ENCODE results near the gene A3GALT2.

The A3GALT2 gene

GRCh38 chr1:33331444-33332356 is 10.8 kb upstream of the A3GALT2 start:
- DNase-seq = no peak

DNA sequence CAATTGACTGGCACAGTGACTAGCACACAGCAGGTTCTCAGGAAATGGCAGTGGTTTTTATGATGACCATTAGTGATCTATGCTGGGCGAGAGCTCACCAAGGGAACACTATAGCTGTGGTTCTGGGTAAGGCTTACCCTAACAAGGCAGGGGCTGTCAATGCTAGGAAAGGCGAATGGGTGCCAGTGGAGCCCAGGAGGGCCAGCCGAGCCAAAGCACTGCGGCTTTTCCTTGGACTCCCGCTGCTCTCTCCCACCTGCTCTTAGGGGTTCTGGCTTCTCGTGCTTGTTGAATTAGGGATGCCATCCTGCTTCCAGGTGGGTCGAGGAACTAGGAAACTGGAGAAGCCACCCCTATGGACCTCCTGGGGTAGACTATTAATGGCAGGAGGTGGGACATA is 10.0 kb upstream of the A3GALT2 start:
- DNase-seq = no peak

DNA sequence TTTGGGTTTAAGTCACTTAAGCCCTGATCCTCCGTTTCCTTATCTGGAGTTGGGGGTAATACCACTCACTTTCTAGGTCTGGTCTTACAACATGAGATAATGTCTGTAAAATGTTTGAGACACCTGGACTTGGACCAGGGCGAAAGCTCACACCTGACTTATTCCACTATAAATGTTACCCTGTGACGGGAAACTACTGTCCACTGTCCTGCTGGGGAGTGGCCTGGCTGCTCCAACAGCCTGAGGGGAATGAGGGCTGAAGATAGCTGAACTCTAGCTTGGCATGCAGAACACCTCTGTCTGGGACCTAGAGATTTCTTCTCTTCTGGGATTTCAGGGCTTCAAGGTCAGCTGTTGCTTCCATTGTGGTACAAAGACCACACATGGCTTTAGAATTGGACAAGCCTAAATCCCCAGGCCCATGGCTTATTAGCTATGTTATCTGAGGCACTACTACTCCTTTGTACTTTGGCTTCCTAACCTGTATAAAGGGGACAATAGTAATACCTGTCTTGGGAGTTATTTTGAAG is 9.5 kb upstream of the A3GALT2 start:
- no peak for DNase-seq

- no peak for DNase-seq
Measured at GRCh38 chr1:33329600-33330305, 8.9 kb upstream of the A3GALT2 start.

DNA sequence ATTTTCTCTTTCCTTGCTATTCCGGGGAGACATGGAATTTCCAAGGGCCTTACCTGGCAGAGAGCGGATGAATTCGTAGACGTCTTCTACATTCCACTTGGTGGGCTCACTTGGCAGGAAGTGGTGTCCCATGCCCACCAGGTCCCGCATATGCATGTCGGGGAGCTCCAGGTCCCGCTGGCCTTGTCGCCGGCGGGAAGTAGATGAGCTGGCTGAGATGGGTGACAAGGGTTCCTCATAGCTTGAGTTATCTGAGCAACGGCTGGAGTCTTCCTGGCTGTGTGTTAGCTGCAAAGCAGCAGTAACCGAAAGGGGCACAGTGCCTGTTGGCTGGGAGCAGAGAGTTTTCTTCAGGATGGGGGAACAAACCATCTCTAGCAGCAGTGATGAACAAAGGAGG is 7.9 kb upstream of the A3GALT2 start:
- DNase-seq = no peak

GRCh38 chr1:33327587-33328325 is 6.9 kb upstream of the A3GALT2 start:
- DNase-seq = no peak

DNA sequence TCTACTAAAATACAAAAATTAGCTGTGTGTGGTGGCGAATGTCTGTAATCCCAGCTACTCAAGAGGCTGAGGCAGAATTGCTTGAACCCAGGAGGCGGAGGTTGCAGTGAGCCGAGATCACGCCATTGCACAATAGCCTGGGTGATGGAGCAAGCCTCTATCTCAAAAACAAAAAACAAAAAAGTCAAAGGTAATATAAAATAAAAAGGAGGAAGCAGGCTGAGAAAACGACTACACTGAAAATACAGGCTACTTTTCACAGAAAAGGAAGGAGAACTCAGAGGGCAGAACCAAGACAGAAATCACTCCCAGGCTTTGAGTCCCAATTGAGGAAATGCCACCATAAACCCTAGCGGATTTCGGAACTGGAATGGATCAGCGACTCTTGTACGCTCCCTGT is 5.9 kb upstream of the A3GALT2 start:
- DNase-seq = no peak

GRCh38 chr1:33324677-33325575 is 4.0 kb upstream of the A3GALT2 start:
- DNase-seq = no peak

DNA sequence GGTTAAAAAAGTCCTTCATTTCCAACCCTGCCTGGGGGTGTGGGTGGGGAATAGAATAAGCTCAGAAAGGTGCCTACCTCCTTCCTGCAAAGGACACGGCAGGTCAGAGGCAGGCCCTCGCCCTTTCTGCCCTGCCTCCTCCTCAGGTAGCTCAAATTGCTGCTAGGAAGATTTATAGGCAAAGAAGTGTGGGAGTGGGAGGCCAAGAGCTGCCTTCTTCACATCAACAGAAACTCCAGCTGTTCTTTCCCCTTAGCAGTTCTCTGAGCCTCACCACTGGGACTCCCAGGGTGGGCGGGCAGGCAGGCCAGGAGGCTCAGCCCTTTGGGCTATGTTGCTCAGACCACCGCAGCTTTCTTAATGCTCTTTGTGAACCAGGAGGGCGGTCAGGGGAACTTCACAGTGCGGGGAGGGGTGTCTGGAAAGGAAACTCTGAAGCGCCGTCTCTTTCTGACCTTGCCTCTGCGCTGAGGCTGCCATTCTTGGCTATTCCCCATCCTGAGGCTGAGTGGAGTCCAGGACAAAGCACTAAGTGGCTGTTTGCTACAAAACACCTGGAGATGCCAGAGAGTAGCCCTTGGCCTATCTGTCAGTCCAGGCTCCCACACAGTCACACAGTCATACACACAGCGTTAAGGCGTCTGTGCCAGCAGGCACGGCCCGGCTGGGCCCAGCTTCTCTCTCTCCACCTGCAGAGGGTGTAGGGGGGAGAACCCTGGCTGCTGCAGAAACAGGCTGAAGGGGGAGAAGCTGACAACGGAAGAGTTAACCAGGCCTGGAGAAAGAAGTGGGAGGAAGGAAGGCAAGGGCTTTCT is 3.0 kb upstream of the A3GALT2 start:
- no peak for DNase-seq

- DNase-seq = no peak
Measured at GRCh38 chr1:33322870-33323585, 2.1 kb upstream of the A3GALT2 start.

DNA sequence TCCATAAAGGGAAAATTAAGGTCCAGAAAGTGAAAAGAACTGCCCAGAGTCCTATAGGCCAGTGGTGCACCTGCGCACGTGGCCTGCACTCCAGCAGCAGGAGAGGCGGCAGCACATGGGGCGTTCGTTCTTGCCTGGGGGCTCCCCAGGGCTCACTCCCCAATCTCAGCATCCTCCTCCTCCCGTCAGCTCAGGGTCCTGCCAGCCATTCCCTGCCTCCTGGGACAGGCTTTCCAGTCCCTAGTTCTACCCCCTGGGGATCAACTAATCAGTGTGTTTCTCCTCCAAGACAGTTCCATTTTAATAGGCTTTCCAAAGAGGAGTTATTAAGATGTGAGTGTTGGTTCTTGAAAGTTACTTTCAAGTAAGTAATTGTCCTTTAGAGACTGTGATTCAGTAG is 1.2 kb upstream of the A3GALT2 start:
- no peak for DNase-seq

DNA sequence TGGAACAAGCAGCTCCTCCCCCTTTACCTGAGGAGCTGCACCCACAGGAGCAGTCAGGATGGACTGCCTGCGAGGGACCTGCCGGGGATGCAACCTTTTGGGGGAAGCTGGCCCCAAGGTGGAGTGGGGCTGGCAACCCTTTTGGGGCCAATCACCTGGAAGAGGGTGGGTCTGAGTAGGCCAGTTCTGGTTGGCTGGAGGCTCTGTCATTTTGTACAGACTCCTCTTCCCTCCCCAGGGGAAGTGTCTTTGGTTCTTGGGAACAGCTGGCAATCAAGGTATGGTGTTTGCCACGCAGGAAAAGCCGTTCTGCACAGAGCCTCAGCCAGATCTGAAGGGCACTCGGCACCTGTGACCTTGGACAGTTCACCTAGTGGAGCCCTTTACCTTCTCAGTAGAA is 280 bp upstream of the A3GALT2 start:
- DNase-seq = no peak

- no peak for DNase-seq
Measured at GRCh38 chr1:33319949-33320618, 814 bp downstream of the A3GALT2 start.

- no peak for DNase-seq
Measured at GRCh38 chr1:33319186-33319948, 1.5 kb downstream of the A3GALT2 start.

DNA sequence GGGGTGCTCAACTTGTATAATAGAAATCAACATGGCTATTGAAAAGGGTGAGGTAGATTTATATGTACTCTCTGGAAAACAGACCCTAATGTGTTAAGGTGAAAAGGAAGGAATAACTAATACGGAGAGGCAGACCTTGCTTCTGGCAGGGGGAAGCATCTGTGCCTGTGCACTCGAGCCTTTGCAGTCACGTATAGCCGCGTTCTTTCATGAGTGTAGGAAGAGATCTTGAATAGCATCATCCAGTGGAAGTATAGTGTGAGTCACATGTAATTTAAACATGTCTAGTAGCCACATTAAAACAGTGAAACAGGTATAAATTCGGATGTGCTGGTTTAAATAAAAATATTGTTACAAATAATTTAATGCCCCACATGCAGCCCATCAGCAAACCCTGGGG is 3.0 kb downstream of the A3GALT2 start:
- no peak for DNase-seq

- DNase-seq = no peak
Measured at GRCh38 chr1:33317354-33317753, 3.5 kb downstream of the A3GALT2 start.

DNA sequence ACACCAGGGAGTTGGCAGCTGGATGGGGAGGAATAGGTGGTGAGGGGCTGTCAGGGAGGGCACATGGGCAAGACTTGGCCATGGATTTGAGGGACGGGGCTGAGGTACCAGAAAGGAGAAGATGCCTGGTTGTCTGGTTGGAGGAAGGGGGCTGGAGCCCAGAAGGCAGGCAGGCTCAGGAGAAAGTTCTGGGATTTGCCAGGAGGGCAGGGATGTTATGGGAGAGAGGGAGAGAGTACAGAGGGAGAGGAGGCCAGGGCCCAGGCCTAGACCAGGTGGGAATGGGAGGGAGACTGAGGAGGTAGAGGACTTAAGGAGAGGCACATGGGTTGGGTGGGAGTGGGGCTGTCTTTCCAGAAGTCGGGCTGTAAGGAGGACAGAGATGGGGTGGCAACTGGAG is 4.3 kb downstream of the A3GALT2 start:
- no peak for DNase-seq

- DNase-seq = no peak
Measured at GRCh38 chr1:33314416-33314815, 6.5 kb downstream of the A3GALT2 start.

DNA sequence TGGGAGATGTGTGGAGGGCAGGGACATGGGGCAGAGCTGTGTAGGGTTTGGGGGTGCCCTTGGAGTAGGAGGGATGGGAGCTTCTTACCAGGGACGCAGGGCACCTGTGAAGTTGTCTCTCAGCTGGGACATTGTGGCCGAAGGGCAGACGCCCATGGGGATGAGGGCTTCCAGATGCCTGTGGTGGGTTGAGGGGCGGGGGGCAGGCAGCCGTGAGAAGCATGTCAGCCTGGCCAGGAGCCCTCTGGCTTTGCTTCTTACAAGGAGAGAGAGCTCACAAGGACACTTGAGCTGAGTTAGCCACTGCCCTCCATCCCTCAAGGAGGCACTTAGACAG is 8.5 kb downstream of the A3GALT2 start:
- no peak for DNase-seq

All from OCI-M1 (cell line).